Calu3 (cell line): ENCODE data around the gene TNIK. TPM values are rescaled to one million over a fixed set of nuclear protein-coding genes. Genes with fewer than 3 reads are reported as not detected.

ENCODE experiments used
- BruUV-seq: library from RNA; stranded (reverse); fragments of 400-500 nt; replicated peaks from 2 replicates; lab custom pipeline; 2021; lab: Mats Ljungman, UMichigan
- CTCF ChIA-PET: fragments of 300-600 bp; sonication (Branson Sonifier 250); formaldehyde crosslinking; loops from one replicate; lab custom pipeline; 2022; ENCODE audit warnings: antibody characterized with exemption; lab: Charles Lee
- DNase-seq: peaks from one replicate; pipeline ENCODE4 v3.0.0; 2022
- H3K27ac Mint-ChIP-seq: one replicate; pipeline ENCODE4 v1.8.0; 2022; ENCODE audit warnings: mixed read lengths; ENCODE audit not compliant: unreplicated experiment
- H3K27me3 Mint-ChIP-seq: one replicate; pipeline ENCODE4 v1.8.0; 2022; ENCODE audit warnings: mixed read lengths; ENCODE audit not compliant: unreplicated experiment
- H3K36me3 Mint-ChIP-seq: one replicate; pipeline ENCODE4 v1.8.0; 2022; ENCODE audit warnings: mild to moderate bottlenecking, moderate library complexity, mixed read lengths; ENCODE audit not compliant: insufficient read depth, unreplicated experiment
- H3K4me1 Mint-ChIP-seq: one replicate; pipeline ENCODE4 v1.8.0; 2022; ENCODE audit warnings: mild to moderate bottlenecking, low read depth, mixed read lengths; ENCODE audit not compliant: unreplicated experiment
- H3K4me3 Mint-ChIP-seq: one replicate; pipeline ENCODE4 v1.8.0; 2022; ENCODE audit warnings: mild to moderate bottlenecking, low read depth, moderate library complexity, mixed read lengths; ENCODE audit not compliant: unreplicated experiment
- H3K9me3 Mint-ChIP-seq: one replicate; pipeline ENCODE4 v1.8.0; 2022; ENCODE audit warnings: low read depth, mixed read lengths; ENCODE audit not compliant: unreplicated experiment
- intact Hi-C: fragments of 100-400 bp; cut with micrococcal nuclease; formaldehyde crosslinking; loops from one replicate; pipeline ENCODE4 v1.10.0; 2022; ENCODE audit not compliant: unreplicated experiment
- total RNA-seq: library from RNA; stranded (reverse); gene quantifications from 2 replicates; pipeline ENCODE4 v1.2.3, GENCODE V29; 2022
- TF ChIP-seq, protein P1 (sequence below): fragments of 200-600 bp; IDR thresholded peaks from one replicate; pipeline ENCODE4 v1.8.0; 2022; ENCODE audit warnings: antibody characterized with exemption; ENCODE audit not compliant: unreplicated experiment

TNIK gene
- total RNA-seq, 1 experiment from 2014 or later, result 19.7 TPM

DNA sequence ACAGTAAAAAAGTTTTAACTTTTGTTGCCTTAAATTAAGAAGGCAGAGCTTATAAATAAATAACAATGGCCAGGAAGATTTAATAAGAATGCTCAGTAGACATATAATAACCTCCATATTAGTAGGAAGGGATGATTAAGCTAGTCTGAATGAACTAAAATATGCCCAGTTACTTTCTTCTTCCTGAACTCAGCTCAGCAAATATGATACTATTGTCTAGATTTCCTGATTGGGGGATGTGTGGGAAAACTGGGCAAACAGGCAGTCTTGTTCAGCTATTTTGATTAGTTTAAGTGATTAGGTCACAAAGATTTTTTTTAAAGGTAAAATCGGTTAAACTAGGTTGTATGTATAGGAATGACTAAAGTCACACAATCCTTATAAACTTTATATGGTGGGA is 266.5 kb downstream of the TNIK start:
- no peak for DNase-seq
- no peaks in the 10 kb centered on the region for H3K36me3 Mint-ChIP-seq
- CTCF ChIA-PET, result interaction anchor here (0.5 kb wide), 1 partner anchor 163 kb away, joined by 6 read pairs; no protein-coding TSS in a partner anchor
- intact Hi-C loops, result no loop called here
- no TSS peak for BruUV-seq
- TF ChIP-seq, protein P1, sequence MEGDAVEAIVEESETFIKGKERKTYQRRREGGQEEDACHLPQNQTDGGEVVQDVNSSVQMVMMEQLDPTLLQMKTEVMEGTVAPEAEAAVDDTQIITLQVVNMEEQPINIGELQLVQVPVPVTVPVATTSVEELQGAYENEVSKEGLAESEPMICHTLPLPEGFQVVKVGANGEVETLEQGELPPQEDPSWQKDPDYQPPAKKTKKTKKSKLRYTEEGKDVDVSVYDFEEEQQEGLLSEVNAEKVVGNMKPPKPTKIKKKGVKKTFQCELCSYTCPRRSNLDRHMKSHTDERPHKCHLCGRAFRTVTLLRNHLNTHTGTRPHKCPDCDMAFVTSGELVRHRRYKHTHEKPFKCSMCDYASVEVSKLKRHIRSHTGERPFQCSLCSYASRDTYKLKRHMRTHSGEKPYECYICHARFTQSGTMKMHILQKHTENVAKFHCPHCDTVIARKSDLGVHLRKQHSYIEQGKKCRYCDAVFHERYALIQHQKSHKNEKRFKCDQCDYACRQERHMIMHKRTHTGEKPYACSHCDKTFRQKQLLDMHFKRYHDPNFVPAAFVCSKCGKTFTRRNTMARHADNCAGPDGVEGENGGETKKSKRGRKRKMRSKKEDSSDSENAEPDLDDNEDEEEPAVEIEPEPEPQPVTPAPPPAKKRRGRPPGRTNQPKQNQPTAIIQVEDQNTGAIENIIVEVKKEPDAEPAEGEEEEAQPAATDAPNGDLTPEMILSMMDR, result no peak
- H3K9me3 Mint-ChIP-seq, result no peaks in the 10 kb centered on the region
- H3K27ac Mint-ChIP-seq, result no peak overlapping the region
- H3K4me3 Mint-ChIP-seq, result no peak overlapping the region
- H3K27me3 Mint-ChIP-seq, result no peaks in the 10 kb centered on the region
- H3K4me1 Mint-ChIP-seq, result peaks cover 36% of the 10 kb centered on the region

DNA sequence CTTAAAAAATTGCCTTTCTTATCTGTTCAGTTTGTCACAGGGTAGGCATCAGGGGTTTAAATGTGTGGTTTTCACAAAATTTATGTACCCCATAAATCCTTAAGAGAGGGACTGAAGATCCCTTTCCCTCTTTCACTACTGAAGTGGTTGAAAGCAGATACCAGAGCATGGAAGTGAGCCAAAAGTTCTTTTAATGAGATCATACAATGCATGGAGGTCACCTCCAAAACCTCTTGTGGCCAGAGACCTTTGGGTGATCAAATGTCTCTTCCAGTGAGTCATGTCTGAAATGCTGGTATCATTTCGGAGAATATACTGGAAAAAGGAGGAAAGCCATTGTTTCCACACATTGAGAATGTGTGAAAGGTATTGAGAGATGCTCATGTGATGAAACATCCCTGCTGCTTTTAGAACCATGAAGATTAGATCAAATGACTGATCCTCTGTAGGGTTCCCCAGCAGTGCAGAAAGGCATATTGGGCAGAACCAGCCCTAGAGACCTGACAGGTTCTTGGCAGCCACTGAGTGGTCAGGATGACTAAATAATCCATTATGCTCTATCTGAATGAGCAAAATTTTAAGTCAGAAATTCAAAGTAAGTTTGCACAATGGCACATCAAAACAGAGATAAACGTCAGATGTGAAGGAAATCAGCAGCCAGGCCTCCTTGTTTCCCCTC is 267.9 kb downstream of the TNIK start:
- H3K9me3 Mint-ChIP-seq, result no peaks in the 10 kb centered on the region
- DNase-seq, result no peak
- H3K4me1 Mint-ChIP-seq, result peaks cover 40% of the 10 kb centered on the region
- CTCF ChIA-PET, result no interaction called here
- no peaks in the 10 kb centered on the region for H3K27me3 Mint-ChIP-seq
- no peaks in the 10 kb centered on the region for H3K36me3 Mint-ChIP-seq
- no peak overlapping the region for H3K4me3 Mint-ChIP-seq
- TF ChIP-seq, protein P1, result no peak
- intact Hi-C loops, result no loop called here
- H3K27ac Mint-ChIP-seq, result no peak overlapping the region
- BruUV-seq, result no TSS peak

DNA sequence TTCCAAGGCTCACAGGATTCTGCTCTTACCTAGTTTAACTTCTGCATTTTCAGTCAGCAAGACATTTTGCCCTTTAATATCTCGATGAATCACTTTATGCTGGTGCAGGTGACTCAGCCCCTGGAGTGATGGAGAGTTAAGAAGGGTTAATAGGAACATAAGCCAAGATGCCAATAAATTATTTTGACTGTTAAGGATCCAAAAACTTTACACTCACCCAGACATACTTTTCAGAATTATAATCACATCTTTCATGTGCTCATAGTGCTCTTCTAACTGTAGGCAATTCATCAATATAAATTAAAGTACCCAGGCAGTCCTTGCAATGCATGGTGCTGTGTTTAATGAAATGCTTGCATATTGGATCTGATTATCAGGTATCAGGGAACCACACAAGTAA is 269.5 kb downstream of the TNIK start:
- intact Hi-C loops, result no loop called here
- BruUV-seq, result no TSS peak
- TF ChIP-seq, protein P1, result no peak
- Mint-ChIP-seq H3K27me3 (no peaks in the 10 kb centered on the region), H3K9me3 (no peaks in the 10 kb centered on the region), H3K27ac (no peak overlapping the region), H3K4me3 (no peak overlapping the region), H3K4me1 (peaks cover 51% of the 10 kb centered on the region), H3K36me3 (no peaks in the 10 kb centered on the region)
- DNase-seq, result no peak
- CTCF ChIA-PET, result no interaction called here

DNA sequence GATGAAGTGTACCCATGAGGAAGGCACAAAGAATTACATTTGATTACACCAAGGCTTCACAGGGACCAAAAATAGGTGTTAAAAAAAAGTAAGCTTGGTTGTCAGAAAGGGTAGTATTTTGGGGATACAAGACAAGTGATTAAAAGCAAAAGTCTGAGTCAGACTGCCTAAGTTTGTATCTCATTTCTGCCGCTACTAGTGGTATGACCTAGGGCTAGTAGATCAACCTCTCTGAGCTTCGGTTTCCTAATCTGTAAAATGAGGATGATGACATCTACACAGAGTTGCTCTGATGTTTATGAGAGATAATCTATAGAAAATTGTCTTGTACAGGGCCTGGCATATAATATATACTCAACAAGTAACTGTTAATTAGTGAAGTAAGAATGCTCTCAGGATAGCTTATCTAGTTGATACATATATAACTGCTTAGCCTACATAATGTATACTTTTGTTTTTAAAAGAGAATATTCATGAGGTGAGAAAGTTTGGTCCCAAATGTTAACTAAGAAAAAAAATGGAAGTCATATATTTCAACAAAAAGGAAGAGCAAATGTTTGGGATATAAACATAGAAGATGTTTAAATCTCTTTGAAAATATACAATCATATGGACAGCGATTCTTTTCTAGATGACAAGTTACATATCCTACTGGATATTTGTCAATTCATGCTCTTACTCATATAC is 270.7 kb downstream of the TNIK start:
- no peak for DNase-seq
- H3K4me3 Mint-ChIP-seq, result no peak overlapping the region
- TF ChIP-seq, protein P1, result no peak
- H3K27me3 Mint-ChIP-seq, result no peaks in the 10 kb centered on the region
- intact Hi-C loops, result loop anchor here (5.0 kb wide), 1 partner anchor 168 kb away; no protein-coding TSS in a partner anchor
- no TSS peak for BruUV-seq
- CTCF ChIA-PET, result interaction anchor here (0.7 to 1.4 kb wide), 2 partner anchors 23 to 55 kb away, joined by 3 read pairs; no protein-coding TSS in a partner anchor
- no peaks in the 10 kb centered on the region for H3K36me3 Mint-ChIP-seq
- H3K4me1 Mint-ChIP-seq, result peaks cover 51% of the 10 kb centered on the region
- no peak overlapping the region for H3K27ac Mint-ChIP-seq
- H3K9me3 Mint-ChIP-seq, result no peaks in the 10 kb centered on the region
